T-helper 22 cell (primary cell): ENCODE data around the gene SLC7A6.
"Not testable (repeated sequence)": the region's sequence is repeated elsewhere in the genome, so short reads cannot be mapped to it uniquely, and the experiment has no call there.

Experiments
- DNase-seq: peaks from one replicate; pipeline ENCODE4 v3.0.0-alpha.2; 2020; ENCODE audit warnings: low read depth

The SLC7A6 gene

DNA sequence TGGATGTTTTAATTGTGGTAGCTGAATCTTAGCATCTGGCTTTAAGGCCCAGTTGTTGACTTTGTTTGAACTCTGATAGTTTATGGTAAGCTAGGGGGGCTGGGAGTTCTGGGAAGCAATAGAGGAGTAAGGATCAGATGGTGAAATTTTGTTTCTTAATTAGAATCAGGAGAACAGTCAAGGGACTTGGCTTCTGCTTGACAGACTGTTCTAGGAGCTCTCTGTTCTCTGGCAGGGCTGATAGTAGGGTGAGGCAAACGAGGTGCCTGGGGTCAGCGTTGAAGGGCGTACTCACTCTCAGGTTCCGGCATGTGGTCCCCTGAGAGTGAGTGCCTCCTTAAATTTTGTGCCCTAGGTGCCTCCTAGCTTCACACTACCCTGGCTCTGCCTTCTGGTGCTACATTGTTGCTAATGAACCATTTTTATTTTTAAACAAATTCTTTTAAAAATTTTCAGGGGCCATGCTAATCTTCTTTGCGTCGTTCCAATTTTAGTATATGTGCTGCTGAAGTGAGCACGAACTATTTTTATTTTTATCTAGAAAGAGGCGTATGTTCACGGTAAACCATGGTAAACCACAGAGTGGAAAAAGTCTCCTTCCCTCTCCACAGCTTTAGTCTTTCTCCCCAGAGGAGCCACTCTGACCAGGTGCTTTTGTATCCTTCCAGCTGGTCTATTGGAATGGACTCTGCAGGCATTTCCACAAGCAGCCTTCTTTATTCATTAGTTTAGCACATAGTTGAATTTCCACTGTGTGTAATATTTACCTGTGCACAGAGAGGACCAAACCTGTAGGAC, 19.7 kb downstream of the SLC7A6 start:
- no peak for DNase-seq

DNA sequence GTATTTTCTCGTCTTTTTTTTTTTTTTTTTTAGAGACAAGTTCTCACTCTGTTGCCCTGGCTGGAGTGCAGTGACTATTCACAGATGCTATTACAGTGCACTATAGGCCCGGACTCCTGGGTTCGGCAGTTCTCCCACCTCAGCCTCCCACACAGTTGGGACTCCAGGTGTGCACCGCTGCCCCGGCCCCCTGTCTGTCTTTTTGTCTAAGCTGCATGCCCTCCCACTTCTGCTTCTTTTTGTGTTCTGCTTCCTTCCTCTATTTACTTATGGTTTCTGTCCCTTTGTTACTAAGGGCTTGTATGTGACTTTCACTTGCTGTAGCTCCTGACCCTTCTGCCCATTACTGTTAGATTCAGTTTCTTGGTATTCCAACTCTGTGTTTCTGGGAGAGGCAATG, 20.5 kb downstream of the SLC7A6 start:
- DNase-seq, result no peak

DNA sequence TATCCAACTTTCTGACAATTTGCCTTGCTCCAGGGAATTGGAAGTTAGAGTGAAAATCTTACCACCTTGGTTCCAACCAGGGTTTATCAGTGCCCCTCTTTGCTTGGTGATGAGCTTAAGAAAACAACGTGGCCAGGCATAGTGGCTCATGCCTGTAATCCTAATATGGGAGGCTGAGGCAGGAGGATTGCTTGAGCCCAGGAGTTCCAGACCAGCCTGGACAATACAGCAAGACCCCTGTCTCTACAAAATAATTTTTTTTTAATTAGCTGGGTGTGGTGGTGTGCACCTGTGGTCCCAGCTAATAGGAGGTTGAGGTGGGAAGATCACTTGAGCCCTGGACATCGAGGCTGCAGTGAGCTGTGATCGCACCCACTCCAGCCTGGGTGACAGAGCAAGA, 21.4 kb downstream of the SLC7A6 start:
- no peak for DNase-seq

DNA sequence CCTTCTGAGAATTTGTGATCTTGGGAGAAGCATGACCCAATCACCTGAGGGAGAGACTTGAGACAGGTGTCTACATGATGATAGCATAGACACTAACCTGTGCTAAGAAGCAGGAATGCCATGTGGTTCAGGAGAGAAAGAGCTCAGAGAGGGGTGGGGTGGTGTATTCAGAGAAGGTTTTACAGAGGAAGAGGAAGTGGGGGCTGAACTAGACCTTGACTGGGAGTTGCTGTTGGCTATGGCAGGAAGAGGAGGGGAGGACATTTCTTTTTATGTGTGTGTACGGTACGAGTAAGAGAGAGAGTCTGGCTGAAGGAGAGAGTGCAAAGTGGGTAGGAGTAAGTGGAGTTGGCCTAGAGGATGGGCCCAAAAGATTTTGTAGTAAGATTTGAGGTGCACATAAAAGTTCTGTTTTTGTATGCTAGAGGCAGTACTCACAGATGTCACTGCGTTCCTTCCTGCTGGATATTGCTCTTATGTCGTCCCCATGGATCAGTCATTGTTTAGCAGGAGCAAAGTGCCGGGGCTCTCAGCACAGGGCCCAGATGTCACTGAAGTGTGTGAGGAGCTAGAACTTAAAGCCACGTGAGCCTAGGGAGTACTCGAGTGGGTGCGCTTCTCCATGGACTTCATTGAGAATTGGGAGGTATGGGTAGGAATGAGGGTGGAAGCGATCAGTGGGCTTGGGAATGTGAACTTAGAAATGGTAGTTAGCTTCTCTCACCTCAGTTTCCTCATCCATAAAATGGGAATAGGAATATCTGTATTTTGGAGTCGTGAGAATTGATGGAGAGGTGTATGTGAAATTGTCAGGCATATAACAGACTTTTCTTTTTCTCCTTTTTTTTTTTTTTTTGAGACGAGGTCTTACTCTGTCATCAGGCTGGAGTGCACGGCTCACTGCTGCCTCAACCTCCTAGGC, 22.1 kb downstream of the SLC7A6 start:
- DNase-seq, result no peak

DNA sequence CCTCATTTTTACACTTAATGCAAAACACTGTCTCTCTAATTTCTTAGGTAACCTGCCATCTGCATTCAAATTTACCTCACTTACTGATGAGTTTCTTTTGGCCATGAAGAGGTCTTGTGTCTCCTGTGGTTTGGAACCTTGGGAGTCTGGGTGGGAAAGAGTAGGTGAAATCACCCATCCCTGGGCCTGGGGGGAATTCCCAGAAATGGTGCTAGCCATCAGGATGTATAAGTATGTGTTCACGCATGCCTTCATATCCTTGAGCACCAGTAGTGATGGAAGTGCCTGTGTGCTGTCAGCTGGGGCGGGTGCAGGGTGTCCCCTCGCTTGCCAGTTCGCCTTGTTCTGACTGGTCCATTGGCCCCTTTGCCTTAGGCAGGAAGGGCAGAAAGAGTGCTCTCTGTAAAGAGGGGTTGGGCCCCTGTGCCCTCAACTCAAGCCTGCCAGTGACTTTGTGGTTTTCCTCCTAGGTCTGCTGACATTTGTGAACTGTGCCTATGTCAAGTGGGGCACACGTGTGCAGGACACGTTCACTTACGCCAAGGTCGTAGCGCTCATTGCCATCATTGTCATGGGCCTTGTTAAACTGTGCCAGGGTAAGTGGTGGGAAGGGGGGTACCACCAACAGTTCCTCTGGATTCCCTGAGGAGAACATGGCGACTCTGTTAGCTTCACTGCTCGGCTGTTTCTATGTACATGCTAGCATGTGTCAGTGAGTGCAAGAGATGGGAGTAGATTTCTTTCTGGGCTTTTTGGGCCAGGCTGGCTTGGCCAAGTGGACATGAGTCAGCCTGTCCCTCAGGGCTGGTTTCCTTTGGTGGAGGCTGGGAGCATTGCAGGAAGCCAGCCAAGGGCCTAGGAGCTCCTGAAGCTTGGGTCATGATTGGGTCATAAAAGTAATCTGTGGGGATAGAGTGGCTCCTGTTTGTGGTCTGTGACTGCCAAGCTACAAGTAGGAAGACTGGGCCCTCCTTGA, 23.2 kb downstream of the SLC7A6 start:
- DNase-seq, result peak; percentile 35

DNA sequence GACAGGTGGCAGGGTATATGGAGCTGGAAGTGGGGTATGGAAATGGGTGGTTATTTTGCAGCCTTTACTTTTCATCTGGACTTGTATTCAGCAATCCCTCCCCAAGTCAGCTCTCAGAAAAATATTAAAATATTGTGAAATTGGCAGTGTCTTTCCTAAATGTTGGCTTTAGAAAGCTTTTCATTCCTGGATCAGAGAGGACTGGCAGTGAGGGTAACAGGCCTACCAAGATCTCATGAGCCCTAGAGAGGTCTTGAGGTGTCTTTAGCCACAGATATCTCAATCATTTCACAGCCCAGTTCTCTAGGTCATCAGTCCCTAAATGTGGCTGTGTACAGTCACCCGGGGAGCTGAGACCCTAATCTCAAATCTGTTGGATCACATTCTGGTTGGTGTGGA, 23.9 kb downstream of the SLC7A6 start:
- no peak for DNase-seq

DNA sequence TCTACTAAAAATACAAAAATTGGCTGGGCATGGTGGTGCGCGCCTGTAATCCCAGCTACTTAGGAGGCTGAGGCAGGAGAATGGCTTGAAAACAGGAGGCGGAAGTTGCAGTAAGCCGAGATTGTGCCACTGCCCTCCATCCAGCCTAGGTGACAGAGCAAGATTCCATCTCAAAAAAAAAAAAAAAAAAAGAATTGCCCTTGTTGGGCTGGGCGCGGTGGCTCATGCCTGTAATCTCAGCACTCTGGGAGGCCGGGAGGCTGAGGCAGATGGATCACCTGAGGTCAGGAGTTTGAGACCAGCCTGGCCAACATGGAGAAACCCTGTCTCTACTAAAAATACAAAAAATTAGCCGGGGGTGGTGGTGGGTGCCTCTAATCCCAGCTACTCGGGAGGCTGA, 24.5 kb downstream of the SLC7A6 start:
- not testable (repeated sequence) for DNase-seq

DNA sequence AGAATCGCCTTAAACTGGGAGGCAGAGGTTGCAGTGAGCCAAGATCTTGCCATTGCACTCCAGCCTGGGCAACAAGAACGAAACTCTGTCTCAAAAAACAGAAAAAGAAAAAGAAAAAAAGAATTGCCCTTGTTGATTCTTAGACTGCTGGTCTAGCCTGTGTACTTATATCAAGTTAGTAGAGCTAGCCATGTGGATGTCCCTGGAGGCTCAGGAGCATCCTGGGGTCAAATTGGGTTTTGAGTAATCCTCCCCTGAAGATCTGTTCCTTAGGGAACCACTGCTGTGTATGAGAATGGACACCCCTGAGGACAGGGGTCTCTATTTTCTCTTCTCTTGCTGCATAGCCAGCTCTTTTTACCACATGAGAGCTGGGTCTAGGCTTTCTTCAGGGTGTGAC, 24.9 kb downstream of the SLC7A6 start:
- DNase-seq, result no peak

DNA sequence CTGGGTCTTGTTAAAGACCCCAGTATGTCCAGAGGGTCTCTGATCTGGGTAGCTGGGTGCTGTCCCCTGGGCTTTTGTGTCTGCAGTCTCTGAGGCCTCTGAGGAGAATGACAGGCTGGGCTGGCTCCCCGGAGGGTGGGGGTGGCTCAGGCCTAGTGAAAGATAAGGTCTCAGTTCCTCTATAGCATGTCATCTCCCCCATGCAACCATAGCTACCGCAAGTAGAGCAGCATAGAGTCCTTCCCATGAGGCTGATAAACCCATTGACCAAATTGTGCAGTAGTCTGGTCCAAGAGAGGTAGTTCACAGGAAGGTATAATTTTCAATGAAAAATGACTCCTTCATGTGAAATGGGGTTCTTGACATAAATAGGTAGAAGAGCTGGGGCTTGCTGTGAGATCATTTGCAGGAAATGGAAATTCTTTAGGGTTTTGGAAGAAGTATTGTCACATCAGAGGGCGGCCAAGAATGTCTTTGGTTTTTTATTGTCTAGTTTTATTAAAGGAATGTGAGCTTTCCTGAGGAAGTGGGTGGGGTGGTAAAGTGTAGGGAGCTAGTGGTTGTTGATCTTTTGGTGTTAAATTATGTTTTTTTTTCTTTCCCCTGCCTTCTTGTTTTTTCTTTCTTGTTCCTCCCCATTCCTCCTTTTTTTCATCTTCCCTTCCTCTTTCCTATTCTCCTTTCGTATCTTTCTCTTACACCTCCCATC, 25.4 kb downstream of the SLC7A6 start:
- peak; percentile 36 for DNase-seq

DNA sequence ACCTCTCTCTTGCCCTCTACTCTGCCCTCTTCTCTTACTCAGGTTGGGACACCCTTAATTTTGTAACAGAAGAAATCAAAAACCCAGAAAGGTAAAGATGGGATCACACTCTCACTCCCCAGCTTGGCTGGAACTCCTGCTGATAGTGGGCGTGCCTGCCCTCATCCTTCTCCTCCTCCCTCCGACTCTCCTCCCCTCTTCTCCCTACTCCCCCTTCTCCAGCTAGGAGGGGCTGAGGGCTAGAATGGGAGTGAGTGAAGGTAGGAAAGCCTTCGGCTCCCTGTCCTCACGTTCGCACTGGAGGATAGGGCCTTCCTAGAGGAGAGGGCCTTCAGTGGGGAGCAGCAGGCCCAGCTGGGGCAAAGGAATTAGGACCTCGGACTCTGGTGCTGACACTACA, 26.1 kb downstream of the SLC7A6 start:
- DNase-seq, result no peak

DNA sequence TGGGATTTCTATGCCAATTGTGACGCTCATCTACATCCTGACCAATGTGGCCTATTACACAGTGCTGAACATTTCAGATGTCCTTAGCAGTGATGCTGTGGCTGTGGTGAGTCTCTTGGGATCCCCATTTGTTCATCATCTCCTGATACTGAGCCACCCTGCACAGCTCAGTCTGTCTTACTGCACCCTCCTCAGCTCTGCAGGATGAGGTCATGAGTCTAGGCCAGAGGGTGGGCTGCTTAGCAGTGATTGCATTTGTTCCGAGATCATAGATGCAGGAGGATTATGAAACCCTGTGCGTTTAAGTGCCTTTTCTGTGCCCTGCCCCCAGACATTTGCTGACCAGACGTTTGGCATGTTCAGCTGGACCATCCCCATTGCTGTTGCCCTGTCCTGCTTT, 26.9 kb downstream of the SLC7A6 start:
- no peak for DNase-seq

DNA sequence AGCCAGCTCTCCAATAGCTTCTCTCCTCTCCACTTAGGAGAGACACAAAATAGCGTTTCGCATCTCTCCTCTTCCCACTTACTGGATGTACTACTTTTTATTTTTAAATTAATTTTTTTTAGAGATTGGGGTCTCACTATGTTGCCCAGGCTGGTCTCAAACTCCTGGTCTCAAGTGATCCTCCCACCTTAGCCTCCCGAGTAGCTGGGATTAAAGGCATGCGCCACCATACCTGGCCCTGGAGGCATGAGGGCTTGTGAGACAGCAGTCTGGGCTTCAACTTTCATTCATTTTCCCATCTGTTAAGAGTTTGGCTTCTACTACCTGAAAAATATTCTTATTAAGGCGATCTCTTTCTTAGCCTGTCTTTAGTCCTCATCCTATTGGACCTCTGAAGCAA, 28.1 kb downstream of the SLC7A6 start:
- DNase-seq, result no peak

DNA sequence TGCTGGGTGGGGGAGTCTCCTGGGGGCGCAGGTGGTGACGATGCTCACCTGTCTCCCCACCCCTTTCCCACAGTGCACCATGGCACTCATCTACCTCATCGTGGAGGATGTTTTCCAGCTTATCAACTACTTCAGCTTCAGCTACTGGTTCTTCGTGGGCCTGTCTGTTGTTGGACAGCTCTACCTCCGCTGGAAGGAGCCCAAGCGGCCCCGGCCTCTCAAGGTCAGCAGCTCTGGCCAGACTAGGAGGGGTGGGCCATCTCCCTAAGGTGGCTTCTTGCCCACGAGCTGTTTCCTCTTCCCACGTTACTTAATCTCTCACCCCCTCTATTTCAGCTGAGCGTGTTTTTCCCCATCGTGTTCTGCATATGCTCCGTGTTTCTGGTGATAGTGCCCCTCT, 32.0 kb downstream of the SLC7A6 start:
- no peak for DNase-seq

DNA sequence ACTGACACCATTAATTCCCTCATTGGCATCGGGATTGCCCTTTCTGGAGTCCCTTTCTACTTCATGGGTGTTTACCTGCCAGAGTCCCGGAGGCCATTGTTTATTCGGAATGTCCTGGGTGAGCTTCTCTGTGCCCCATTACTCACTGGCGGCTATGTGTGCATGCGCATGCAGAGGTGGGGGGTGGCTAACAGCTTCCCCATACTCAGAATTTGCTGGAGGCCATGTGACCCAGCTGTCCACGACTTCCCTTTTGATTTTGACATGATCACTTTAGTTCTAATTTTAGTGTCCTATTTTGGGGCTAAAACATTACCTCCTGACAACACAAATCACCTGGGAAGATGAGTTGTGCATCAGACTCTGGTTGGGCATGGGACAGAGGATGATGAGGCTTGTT, 32.4 kb downstream of the SLC7A6 start:
- DNase-seq, result no peak

DNA sequence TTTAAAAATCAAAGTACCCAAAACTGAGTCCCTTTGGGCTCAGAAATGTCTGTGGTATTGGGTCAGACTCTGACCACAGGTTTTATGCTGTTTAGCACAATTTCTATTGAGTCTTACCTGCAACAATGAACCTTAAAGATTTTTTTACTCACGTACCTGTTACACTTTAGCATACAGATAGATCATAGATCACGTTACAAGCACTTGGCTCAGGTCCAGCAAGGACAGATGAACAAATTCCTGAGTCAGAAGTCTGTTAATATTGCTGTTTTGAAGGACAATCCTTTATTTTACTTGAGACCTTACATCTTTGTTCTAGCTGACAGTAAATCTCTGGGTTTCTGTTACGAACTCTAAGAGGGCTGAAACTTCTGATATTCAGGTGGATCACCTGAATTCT, 33.6 kb downstream of the SLC7A6 start:
- no peak for DNase-seq

DNA sequence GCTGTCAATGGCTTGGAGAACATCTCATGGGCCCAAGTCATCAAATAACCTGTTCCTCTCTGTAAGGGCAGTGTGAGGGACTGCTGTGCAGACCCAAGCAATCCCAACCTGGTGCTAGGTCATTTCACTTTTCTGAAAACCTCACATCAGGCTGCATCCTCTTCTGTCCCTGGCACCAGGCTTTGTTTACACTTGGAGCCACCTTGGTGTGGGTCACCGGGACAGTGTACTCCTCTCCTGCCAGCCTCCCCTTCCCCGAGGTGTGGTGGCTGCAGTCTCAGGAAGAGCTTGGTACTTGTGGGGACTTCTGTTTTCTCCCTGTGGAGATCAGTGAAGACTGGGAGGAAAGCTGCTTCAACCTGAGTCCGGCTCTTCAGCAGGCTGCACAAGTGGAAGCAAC, 34.0 kb downstream of the SLC7A6 start:
- no peak for DNase-seq

DNA sequence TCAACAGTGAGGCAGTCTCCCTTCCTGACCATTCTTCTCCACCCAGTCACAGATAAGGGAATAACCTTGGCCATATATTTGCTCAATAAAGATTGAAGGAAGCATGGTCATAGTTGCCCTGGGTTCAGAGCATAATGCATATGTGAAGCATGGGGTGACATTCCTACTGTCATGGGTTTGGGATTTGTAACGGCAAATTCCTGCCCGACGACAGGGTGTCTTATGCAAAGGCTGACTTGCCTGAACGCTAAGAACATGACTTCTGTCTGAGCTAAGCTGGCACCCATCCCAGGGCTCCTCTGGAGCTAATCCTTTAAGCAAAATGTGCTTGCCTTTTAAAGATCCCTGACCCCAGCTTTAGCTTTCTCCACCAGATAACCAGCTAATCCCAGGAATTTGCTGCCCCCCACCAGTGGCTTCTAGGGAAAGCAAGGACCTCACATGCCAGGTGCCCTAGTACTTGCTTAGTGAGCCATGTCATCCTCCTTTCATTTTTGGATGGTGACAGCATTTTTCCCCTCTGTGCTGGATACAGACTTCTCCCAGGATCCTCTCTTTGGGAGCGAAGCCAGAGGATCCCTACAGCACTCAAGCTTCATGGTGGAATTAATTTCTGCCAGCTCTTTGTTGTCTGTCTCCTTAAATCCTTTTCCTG, 34.7 kb downstream of the SLC7A6 start:
- DNase-seq, result no peak

DNA sequence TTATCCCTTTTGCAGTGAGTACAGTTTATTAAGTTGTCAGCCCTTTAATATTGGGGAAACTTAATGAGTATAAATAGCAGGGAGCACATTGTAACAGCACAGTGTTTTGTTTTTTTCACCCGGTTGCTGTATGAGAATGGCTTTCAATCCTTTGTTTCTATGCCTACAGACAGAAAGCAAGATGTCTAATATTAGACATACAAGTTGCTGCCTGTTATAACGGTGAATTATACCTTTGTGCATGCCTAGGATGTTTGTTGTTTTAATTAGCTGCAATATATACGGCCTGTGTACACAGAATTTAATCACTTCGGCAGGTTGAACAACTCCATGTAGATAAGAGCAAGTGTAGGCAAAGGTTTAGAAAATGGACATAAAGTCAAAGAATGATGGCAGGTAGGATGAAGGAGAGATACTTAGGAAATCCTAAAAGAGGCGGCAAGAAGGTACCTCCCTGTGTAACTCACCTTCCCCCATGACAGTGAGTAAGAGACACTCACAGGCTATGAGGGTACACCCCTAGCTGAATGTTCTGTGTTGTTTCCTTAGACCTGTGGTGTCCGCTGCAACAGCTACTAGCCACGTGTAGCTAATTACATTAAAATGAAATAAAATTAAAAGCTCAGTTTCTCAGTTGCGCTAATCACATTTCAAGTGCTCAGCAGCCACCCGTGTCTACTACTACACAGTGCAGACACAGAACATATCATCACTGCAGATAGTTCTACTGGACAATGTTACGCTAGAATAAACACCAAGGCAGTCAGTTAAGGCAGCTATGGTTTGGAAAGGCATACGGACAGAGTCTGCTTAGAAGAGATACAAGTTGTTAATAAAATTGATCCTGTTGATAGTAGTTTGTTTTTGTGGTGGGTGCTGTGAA, 35.5 kb downstream of the SLC7A6 start:
- DNase-seq, result no peak

DNA sequence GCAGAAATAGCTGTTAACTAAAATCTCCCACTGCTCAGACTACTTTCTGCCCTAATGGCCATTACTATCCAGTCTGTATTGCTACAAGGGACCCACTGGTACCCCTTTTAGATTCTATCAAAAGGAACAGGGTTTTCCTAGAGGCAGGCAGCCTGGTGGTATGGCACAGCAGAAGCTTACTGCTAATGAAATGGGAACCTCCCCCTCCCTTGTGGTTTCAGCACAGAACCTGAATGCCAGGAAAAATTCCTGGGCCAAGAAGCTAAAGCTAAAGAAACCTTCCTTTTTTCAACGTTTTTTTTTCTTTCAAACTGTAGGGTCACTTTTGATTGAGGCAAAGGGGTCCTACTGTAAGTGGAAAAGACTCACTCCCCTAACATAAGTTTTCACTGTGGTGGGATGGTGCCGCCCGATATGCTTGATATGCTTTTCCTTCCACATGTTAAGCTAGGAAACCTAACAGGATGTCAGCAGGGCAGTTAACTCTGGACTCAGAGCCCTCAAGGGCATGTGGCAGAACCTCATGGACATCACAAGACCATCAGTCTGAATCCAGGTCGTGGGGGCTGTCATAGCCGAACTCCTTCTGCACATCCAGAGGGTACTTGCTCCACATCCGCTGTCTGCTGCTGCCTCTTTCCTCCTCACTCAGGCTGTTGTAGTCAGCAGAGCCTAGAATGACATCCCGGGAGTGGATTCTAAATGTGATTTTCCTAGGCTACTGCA, 36.6 kb downstream of the SLC7A6 start:
- DNase-seq, result no peak
